ENCODE results near the gene XIAP. TPM values are rescaled to one million over a fixed set of nuclear protein-coding genes. Genes with fewer than 3 reads are reported as not detected.

The XIAP gene
- total and polyA plus RNA-seq, 4 experiments from 2014 or later: 6.0 to 64.6 (median 37.0) TPM

DNA sequence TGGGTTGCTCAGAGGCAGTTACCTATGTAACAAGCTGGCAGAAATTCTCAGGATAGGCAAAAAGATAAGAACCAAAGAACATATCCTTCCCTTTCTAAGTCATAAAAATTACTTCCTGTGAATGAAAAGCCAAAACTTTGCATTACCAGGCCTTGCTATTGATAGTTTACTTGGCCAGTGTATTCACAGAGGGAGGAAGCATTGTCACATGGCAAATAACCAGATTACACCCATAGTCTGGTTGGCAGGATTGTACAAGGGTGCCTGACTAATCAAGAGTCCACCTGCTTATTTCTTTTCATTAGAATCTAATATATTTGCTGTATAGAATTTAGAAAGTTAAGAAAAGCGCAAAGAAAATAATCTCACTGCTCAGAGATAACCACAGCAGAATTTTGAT, 14.1 kb downstream of the XIAP start:
- H3K27me3 ChIP-seq (ENCODE audit: insufficient read depth, low read length): no peaks in the 10 kb centered on the region
- no peaks in the 10 kb centered on the region for H3K9me3 Mint-ChIP-seq
- peaks cover 22% of the 10 kb centered on the region for H3K4me1 ChIP-seq (ENCODE audit: insufficient read depth, low read length)
- H3K4me3 ChIP-seq (ENCODE audit: low read length in 2 of 2): no peak overlapping the region
- H3K9me3 ChIP-seq (ENCODE audit: control insufficient read depth in 1 of 2, low read length in 2 of 2): no peaks in the 10 kb centered on the region
- intact Hi-C loops (cut with micrococcal nuclease): no loop called here
- no peaks in the 10 kb centered on the region for H3K27me3 Mint-ChIP-seq
- H3K36me3 ChIP-seq (ENCODE audit: insufficient read depth, low read length): no peaks in the 10 kb centered on the region
- CTCF ChIA-PET (ENCODE audit: partially characterized antibody): no interaction called here
- DNase-seq: no peak
- POLR2A ChIA-PET (ENCODE audit: partially characterized antibody): interaction anchor here (1.1 kb wide), 1 partner anchor 13 kb away, joined by 4 read pairs; no protein-coding TSS in a partner anchor
- H3K36me3 Mint-ChIP-seq: peaks cover 0 to 10% of the 10 kb centered on the region in 2 donors
- peaks cover 13 to 34% (median 18%) of the 10 kb centered on the region in 4 donors for H3K4me1 Mint-ChIP-seq
- H3K4me3 Mint-ChIP-seq: no peak overlapping the region
- H3K27ac ChIP-seq (ENCODE audit: low read depth, low read length): no peak overlapping the region
- peak overlapping the region in 1 of 7 donors; percentile 11 for H3K27ac Mint-ChIP-seq

DNA sequence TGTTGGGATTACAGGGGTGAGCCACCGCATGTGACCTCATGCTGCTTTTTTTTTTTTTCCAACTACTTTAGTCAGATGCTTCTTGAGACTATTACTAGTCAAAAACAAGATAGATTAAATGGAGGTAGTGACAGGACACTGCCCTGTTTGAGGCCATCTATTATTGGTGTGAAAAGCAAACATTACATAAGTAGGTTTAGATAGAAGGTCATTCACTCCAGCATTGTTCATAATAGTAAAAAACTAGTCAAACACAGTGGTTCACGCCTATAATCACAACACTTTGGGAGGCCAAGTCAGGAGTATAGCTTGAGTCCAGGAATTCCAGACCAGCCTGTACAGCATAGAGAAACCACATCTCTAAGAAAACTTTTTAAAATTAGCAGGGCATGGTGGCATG, 16.3 kb downstream of the XIAP start:
- H3K9me3 Mint-ChIP-seq: no peaks in the 10 kb centered on the region
- H3K36me3 ChIP-seq (ENCODE audit: insufficient read depth, low read length): no peaks in the 10 kb centered on the region
- H3K9me3 ChIP-seq (ENCODE audit: control insufficient read depth in 1 of 2, low read length in 2 of 2): no peaks in the 10 kb centered on the region
- no peak overlapping the region for H3K4me3 Mint-ChIP-seq
- H3K27ac ChIP-seq (ENCODE audit: low read depth, low read length): no peak overlapping the region
- H3K4me3 ChIP-seq (ENCODE audit: low read length in 2 of 2): no peak overlapping the region
- no peak for DNase-seq
- ChIA-PET CTCF (ENCODE audit: partially characterized antibody) (no interaction called here), POLR2A (ENCODE audit: partially characterized antibody) (no interaction called here)
- intact Hi-C loops (cut with micrococcal nuclease): no loop called here
- no peak overlapping the region for H3K27ac Mint-ChIP-seq
- peaks cover 17% of the 10 kb centered on the region for H3K4me1 ChIP-seq (ENCODE audit: insufficient read depth, low read length)
- H3K4me1 Mint-ChIP-seq: peaks cover 17 to 33% (median 21%) of the 10 kb centered on the region in 4 donors
- H3K27me3 Mint-ChIP-seq: no peaks in the 10 kb centered on the region
- H3K36me3 Mint-ChIP-seq: peaks cover 0 to 8% of the 10 kb centered on the region in 2 donors
- H3K27me3 ChIP-seq (ENCODE audit: insufficient read depth, low read length): no peaks in the 10 kb centered on the region

DNA sequence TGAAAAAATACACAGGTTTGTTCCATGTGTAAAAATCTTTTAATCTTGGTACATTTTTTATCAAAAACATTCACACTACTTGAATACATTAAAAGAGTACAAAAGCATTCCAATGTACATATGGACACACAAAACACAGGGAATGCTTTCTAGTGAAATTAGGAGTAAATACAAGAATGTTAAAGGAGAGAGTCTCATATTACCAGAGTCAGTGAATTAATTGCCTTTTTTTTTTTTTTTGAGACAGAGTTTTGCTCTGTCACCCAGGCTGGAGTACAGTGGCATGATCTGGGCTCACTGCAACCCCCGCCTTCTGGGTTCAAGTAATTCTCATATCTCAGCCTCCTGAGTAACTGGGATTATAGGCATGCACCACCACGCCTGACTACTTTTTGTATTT, 17.0 kb downstream of the XIAP start:
- Mint-ChIP-seq H3K9me3 (no peaks in the 10 kb centered on the region), H3K27me3 (no peaks in the 10 kb centered on the region), H3K36me3 (peaks cover 0 to 8% of the 10 kb centered on the region in 2 donors), H3K4me1 (peaks cover 17 to 32% (median 23%) of the 10 kb centered on the region in 4 donors), H3K27ac (peak overlapping the region in 2 of 7 donors; percentile 43 to 64), H3K4me3 (peak overlapping the region in 3 of 8 donors; percentile 10 to 52 (median 46))
- Histone ChIP-seq H3K27ac (ENCODE audit: low read depth, low read length) (no peak overlapping the region), H3K27me3 (ENCODE audit: insufficient read depth, low read length) (no peaks in the 10 kb centered on the region), H3K9me3 (ENCODE audit: control insufficient read depth in 1 of 2, low read length in 2 of 2) (no peaks in the 10 kb centered on the region), H3K4me1 (ENCODE audit: insufficient read depth, low read length) (peaks cover 17% of the 10 kb centered on the region), H3K4me3 (ENCODE audit: low read length in 2 of 2) (no peak overlapping the region), H3K36me3 (ENCODE audit: insufficient read depth, low read length) (no peaks in the 10 kb centered on the region)
- CTCF ChIA-PET (ENCODE audit: partially characterized antibody): interaction anchor here (1.0 kb wide), 1 partner anchor 43 kb away, joined by 3 read pairs; no protein-coding TSS in a partner anchor
- DNase-seq: no peak
- intact Hi-C loops (cut with micrococcal nuclease): no loop called here
- POLR2A ChIA-PET (ENCODE audit: partially characterized antibody): no interaction called here

DNA sequence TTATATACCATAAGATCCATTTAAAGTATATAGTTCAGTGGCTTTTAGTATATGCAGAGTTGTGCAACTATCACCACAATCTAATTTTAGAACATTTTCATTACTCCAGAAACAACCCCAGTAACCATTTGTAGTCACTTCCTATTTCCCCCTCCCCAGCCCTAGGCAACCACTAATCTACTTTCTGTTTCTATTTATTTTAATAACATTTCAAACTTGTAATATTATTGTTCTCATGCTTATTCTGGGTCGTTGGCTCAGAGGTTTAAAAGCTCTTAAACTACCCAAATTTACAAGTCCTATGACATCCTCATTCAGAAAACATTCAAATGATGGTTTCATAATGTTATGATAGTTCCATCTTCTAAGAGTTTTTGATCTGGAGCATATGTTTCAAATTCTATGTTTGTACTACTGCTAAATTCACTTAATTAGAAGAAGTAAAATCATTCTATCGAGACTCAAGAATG, 18.4 kb downstream of the XIAP start:
- Mint-ChIP-seq H3K36me3 (peaks cover 0 to 8% of the 10 kb centered on the region in 2 donors), H3K4me1 (peaks cover 17 to 32% (median 23%) of the 10 kb centered on the region in 4 donors), H3K27me3 (no peaks in the 10 kb centered on the region), H3K9me3 (no peaks in the 10 kb centered on the region), H3K4me3 (peak overlapping the region; percentile 45 to 76 (median 66)), H3K27ac (peak overlapping the region; percentile 52 to 87 (median 75))
- Histone ChIP-seq H3K27me3 (ENCODE audit: insufficient read depth, low read length) (no peaks in the 10 kb centered on the region), H3K4me1 (ENCODE audit: insufficient read depth, low read length) (peaks cover 17% of the 10 kb centered on the region), H3K9me3 (ENCODE audit: control insufficient read depth in 1 of 2, low read length in 2 of 2) (no peaks in the 10 kb centered on the region), H3K4me3 (ENCODE audit: low read length in 2 of 2) (no peak overlapping the region), H3K36me3 (ENCODE audit: insufficient read depth, low read length) (no peaks in the 10 kb centered on the region), H3K27ac (ENCODE audit: low read depth, low read length) (peak overlapping the region; percentile 9)
- intact Hi-C loops (cut with micrococcal nuclease): loop anchor here (2.0 kb wide), 1 partner anchor 17 kb away; the partner anchor contains the start of gene XIAP
- ChIA-PET CTCF (ENCODE audit: partially characterized antibody) (interaction anchor here (1.0 to 1.6 kb wide), 2 partner anchors 8 to 45 kb away, joined by 3 read pairs; no protein-coding TSS in a partner anchor), POLR2A (ENCODE audit: partially characterized antibody) (interaction anchor here (1.1 to 1.3 kb wide), 2 partner anchors 18 to 81 kb away, joined by 3 to 4 read pairs; no protein-coding TSS in a partner anchor)
- peak; percentile 28 to 38 (median 31) for DNase-seq

DNA sequence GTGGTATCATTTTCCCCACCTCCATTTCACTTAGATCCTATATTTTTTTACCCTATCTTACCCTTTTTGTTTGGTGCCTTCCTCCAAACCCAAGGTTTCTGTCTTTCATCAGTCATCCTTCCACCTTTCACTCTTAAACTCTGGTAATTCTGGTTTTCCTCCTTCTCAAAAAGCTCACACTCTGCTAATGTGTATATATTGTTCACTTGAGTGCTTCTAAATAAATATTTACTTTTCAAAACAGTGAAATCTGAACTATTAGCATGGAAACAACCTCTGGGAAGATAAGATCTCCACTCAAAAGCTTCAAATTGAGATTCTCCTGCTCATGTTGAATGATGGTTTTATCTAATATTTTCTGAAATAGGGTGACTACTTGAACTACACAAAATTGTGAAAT, 21.5 kb downstream of the XIAP start:
- intact Hi-C loops (cut with micrococcal nuclease): loop anchor here (10.0 kb wide), 1 partner anchor 193 kb away; no protein-coding TSS in a partner anchor
- peak overlapping the region in 3 of 7 donors; percentile 24 to 70 (median 58) for H3K27ac Mint-ChIP-seq
- peaks cover 17% of the 10 kb centered on the region for H3K4me1 ChIP-seq (ENCODE audit: insufficient read depth, low read length)
- H3K4me3 ChIP-seq (ENCODE audit: low read length in 2 of 2): no peak overlapping the region
- DNase-seq: no peak
- H3K27ac ChIP-seq (ENCODE audit: low read depth, low read length): no peak overlapping the region
- no peaks in the 10 kb centered on the region for H3K27me3 Mint-ChIP-seq
- H3K9me3 Mint-ChIP-seq: no peaks in the 10 kb centered on the region
- ChIA-PET CTCF (ENCODE audit: partially characterized antibody) (interaction anchor here (1.3 kb wide), 1 partner anchor 48 kb away, joined by 3 read pairs; no protein-coding TSS in a partner anchor), POLR2A (ENCODE audit: partially characterized antibody) (no interaction called here)
- peaks cover 0 to 8% of the 10 kb centered on the region in 2 donors for H3K36me3 Mint-ChIP-seq
- H3K4me3 Mint-ChIP-seq: peak overlapping the region in 1 of 8 donors; percentile 25
- H3K27me3 ChIP-seq (ENCODE audit: insufficient read depth, low read length): no peaks in the 10 kb centered on the region
- no peaks in the 10 kb centered on the region for H3K9me3 ChIP-seq (ENCODE audit: control insufficient read depth in 1 of 2, low read length in 2 of 2)
- peaks cover 17 to 33% (median 24%) of the 10 kb centered on the region in 4 donors for H3K4me1 Mint-ChIP-seq
- H3K36me3 ChIP-seq (ENCODE audit: insufficient read depth, low read length): peaks cover 6% of the 10 kb centered on the region

DNA sequence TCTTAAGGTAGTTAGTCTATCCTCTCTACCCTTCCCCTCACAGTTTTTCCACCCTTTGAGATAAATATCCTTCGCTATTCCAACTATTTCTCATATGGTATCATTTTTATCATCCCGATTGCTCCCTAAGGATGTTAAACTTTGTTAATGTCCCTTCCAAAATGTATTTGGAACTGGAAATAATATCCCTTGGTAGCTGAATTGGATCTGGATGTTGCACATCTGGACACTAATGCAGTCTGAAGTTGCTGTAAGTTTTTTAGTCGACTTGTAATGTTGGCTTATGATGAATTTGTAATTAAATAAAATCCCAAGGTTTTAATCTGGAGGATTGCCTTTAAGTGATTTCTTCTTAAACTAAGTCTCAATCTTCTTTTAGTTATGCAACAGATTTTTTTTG, 22.5 kb downstream of the XIAP start:
- no peak overlapping the region for H3K27ac ChIP-seq (ENCODE audit: low read depth, low read length)
- no peak overlapping the region for H3K27ac Mint-ChIP-seq
- DNase-seq: no peak
- H3K4me1 ChIP-seq (ENCODE audit: insufficient read depth, low read length): peaks cover 13% of the 10 kb centered on the region
- no peaks in the 10 kb centered on the region for H3K27me3 ChIP-seq (ENCODE audit: insufficient read depth, low read length)
- peaks cover 6% of the 10 kb centered on the region for H3K36me3 ChIP-seq (ENCODE audit: insufficient read depth, low read length)
- no peak overlapping the region for H3K4me3 Mint-ChIP-seq
- ChIA-PET POLR2A (ENCODE audit: partially characterized antibody) (no interaction called here), CTCF (ENCODE audit: partially characterized antibody) (no interaction called here)
- peaks cover 0 to 8% of the 10 kb centered on the region in 2 donors for H3K36me3 Mint-ChIP-seq
- no peaks in the 10 kb centered on the region for H3K9me3 ChIP-seq (ENCODE audit: control insufficient read depth in 1 of 2, low read length in 2 of 2)
- no peaks in the 10 kb centered on the region for H3K9me3 Mint-ChIP-seq
- H3K27me3 Mint-ChIP-seq: no peaks in the 10 kb centered on the region
- intact Hi-C loops (cut with micrococcal nuclease): loop anchor here (10.0 kb wide), 1 partner anchor 192 kb away; no protein-coding TSS in a partner anchor
- H3K4me3 ChIP-seq (ENCODE audit: low read length in 2 of 2): no peak overlapping the region
- peaks cover 15 to 25% (median 23%) of the 10 kb centered on the region in 4 donors for H3K4me1 Mint-ChIP-seq

DNA sequence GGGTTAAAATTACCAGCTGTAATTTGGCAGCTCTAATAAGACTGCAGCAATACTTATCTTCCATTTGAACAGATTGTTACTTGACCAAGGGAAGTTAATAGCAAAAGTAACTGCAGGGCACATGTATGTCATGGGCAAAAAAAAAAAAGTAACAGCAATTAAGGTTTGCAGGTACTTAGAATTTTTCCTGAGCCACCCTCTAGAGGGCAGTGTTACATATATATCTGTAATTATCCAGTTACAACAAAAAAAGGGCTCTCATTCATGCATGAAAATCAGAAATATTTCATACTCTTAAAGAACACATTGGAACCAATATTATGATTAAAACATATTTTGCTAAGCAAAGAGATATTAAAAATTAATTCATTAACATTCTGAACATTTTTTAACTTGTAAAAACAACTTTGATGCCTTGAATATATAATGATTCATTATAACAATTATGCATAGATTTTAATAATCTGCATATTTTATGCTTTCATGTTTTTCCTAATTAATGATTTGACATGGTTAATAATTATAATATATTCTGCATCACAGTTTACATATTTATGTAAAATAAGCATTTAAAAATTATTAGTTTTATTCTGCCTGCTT, 25.1 kb downstream of the XIAP start:
- no peaks in the 10 kb centered on the region for H3K9me3 ChIP-seq (ENCODE audit: control insufficient read depth in 1 of 2, low read length in 2 of 2)
- Mint-ChIP-seq H3K27me3 (no peaks in the 10 kb centered on the region), H3K36me3 (peaks cover 3 to 13% of the 10 kb centered on the region in 2 donors), H3K27ac (no peak overlapping the region), H3K4me3 (no peak overlapping the region), H3K9me3 (no peaks in the 10 kb centered on the region), H3K4me1 (peaks cover 5 to 16% (median 10%) of the 10 kb centered on the region in 4 donors)
- H3K4me3 ChIP-seq (ENCODE audit: low read length in 2 of 2): no peak overlapping the region
- ChIA-PET POLR2A (ENCODE audit: partially characterized antibody) (no interaction called here), CTCF (ENCODE audit: partially characterized antibody) (interaction anchor here (0.5 to 4.4 kb wide), 7 partner anchors 14 to 52 kb away, joined by 3 to 29 read pairs (median 3); no protein-coding TSS in a partner anchor)
- no peaks in the 10 kb centered on the region for H3K27me3 ChIP-seq (ENCODE audit: insufficient read depth, low read length)
- intact Hi-C loops (cut with micrococcal nuclease): loop anchor here (1.0 to 10.0 kb wide), 2 partner anchors 52 to 190 kb away; no protein-coding TSS in a partner anchor
- DNase-seq: peak; percentile 44 to 57 (median 49)
- H3K4me1 ChIP-seq (ENCODE audit: insufficient read depth, low read length): no peaks in the 10 kb centered on the region
- peaks cover 6% of the 10 kb centered on the region for H3K36me3 ChIP-seq (ENCODE audit: insufficient read depth, low read length)
- no peak overlapping the region for H3K27ac ChIP-seq (ENCODE audit: low read depth, low read length)

Measured in CD4-positive, alpha-beta memory T cell (primary cell).